NOMO-1 treated with DMSO at 0.1 percent for 48 hours (cell line): ENCODE data around the gene PTPRN2.

Experiments
- DNase-seq: peaks from one replicate; lab custom pipeline; 2025; ENCODE audit not compliant: unreplicated experiment; lab: John Stamatoyannopoulos, UW

The PTPRN2 gene

DNA sequence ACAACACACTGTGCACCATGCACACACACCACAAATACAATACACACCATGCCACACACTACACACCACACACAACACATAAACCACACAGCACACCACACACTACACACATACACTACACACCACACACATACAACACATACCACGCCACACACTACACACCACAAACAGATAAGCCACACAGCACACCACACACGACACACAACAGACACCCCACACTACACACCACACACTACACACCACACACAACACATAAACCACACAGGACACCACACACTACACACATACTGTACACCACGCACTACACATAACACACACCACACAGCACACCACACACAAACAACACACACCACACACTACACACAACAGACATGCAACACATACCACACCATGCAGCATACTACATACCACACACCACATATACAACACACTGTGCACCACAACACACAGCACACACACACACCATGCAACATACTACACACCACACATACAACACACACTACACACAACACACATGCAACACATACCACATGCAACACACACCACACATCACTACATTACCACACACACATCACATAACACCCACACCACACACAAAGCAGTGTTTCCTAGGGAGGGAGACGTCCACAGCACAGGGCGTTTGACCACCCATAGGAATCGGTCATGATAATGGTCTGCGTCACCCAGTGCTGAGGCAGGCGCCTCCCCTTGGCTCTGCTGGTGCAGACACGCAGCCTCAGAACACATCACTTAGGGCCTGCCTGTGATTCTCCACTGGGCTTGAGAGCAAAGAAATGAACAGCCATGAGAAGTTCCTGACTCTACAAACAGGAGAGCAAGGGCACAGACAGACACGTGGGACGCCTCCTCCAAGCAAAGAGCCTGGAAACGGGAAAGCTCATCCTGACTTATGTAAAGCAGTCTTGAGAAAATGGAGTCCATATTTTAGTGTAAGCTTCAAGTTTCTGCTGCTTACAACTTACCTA lies 458.3 kb downstream of the PTPRN2 start:
- DNase-seq = no peak

DNA sequence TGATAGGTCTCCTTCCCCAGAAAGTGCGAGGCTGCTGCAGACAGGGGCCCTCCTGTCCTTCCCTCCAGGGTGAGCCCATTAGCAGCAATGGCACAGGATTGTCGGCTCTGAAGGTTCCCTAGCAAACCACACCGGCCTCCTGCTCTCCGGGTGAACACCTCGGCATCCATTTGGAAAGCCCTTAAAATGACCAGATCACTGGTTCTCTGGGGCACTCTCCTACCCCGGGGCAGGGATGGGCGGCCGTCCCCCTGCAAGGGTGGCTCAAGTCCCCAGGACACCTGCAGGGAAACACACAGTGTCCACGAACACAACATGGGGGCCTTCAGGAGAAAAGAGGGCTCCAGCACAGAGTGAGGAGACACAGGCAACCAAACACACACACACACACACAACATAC lies 459.1 kb downstream of the PTPRN2 start:
- DNase-seq = no peak

DNA sequence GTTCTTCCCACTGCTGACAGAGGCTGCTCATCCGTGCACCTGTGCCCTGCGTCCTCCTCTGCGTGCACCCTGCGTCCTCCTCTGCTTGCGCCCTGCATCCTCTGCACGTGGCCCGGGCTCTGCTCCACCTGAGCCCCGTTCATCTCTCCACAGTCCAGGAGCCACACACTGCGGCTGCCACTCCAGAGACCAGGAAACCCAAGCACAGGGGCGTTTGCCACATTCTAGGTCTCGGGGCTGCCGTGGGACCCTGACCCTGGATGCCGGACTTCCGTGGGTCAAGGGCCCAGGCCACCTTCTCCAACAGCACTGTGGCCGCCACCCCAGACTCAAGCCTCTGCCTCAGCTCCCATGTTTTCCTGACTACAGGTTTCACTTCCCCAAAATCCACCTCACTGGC lies 460.4 kb downstream of the PTPRN2 start:
- no peak for DNase-seq

DNA sequence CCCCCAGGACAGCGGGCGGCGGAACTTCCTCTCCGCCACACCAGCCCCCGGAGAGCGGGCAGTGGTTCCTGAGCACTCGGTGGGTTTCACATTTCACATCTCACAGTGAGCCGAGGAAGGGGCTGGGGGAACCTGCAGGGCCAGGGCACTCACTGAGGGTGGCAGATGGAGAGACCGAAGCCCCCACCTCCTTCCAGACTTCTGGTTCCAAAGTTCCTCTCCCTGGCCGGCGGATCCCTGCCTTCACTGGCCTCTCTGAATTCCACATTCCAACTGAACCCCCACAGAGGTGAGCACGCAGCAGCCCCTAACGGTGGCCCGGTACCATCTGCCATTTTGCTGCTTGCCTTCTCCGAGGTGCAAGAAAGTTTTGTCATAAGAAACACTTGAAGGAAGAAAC lies 461.0 kb downstream of the PTPRN2 start:
- DNase-seq = no peak

DNA sequence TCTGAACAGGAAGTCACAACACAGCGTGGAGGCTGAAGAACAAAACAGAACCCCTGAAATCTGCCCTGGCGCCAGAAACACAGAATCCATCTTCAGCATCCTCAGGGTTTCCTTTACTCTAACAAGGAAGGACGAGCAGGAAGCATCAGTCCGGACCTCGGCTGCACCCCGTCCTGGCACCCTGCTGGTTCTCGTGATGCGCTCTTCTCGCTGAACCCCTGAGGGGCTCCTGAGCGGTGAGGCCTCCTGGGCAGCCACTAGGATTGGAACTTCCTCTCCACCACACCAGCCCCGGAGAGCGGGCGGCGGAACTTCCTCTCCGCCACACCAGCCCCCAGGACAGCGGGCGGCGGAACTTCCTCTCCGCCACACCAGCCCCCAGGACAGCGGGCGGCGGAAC lies 461.9 kb downstream of the PTPRN2 start:
- DNase-seq = no peak

DNA sequence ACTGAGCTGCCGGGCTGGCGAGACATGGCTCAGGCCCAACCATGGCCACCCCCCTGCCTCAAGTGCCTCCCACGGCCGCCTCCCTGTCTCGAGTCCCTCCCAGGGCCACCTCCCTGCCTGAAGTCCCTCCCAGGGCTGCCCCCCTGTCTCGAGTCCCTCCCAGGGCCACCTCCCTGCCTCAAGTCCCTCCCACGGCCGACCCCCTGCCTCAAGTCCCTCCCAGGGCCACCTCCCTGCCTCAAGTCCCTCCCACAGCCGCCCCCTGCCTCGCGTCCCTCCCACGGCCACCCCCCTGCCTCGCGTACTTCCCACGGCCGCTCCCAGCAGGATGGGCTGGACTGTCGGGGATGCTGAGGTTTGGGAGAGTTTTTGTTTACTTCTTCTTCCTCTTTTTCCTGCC lies 462.5 kb downstream of the PTPRN2 start:
- no peak for DNase-seq

DNA sequence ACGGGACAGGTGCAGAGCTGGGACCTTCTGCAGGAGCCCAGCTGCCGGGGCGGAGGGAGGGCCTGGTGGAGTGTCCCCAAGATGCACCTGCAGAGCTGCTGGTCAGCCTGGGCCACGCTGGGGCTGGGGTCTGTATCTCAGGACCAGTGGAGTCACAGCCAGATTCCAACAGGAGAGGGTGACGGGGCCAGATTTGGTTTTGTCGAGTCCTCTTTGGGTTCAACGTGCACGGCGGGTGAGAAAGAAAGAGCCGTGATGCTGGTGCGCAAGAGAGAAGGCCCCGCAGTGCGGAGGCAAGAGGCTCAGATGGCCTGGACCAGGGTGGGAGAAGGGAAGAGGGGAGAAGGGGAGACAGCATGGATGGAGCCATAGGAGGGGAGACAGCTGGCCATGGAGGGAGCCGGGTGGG lies 462.9 kb downstream of the PTPRN2 start:
- DNase-seq = no peak

DNA sequence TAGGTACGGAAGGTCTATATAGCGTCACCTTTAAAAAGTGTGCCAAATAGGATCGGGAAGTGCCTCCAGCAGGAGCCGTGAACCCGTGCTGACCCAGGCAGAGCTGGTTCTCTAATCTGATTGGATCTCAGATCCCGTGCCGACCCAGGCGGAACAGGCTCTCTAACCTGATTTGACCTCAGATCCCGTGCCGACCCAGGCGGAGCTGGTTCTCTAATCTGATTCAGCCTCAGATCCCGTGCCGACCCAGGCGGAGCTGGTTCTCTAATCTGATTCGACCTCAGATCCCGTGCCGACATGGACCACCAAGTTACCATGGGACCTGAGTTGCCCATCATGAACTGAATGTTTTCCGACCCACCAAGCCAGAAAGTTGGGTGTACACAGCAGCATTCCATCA lies 463.9 kb downstream of the PTPRN2 start:
- DNase-seq = no peak

DNA sequence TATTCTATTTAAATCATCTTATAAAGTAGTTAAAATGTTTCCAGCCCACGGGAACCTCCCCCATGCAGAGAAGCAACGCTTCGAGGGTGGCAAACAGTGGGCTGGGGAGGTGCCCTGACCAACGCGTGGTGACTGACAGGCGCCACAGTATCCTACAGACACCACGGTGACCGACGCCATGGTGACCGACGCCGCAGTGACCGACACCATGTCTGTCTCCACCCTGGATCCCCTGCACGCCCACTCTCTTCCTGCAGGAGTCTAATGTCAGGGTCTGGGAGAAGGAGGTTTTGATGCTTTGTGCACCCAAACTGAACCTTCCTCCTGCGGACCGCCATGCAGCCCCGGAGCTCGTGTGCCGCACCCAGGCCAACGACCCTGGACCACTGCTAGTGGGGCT lies 464.4 kb downstream of the PTPRN2 start:
- no peak for DNase-seq

DNA sequence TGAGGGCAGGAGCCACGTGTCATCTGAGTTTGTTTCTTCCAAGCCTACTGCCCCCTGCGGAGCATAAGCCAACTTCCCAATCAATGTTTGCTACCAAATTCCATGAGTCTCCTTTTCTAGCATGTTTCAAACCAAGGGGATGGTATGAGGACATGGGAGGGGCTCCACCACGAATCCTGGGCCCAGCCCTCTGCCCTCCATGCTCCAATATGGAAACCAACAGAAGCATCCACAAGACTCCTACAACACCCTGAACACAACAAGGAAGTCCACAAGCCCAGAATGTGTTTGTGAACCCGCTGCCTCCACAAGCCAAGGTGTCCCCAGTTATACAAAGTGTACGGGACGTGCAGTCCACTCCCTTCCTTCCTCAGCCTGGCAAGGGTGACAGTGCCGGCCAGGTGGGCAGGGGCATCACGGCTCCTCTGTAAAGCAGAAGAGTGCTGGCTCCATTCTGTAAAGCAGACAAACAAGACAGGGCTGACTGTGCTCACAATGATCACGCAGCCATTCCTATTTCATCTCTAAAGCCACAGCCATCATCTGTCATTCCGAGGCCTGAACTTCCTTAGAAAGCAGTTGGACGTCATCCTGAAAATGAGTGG lies 466.1 kb downstream of the PTPRN2 start:
- DNase-seq = no peak

DNA sequence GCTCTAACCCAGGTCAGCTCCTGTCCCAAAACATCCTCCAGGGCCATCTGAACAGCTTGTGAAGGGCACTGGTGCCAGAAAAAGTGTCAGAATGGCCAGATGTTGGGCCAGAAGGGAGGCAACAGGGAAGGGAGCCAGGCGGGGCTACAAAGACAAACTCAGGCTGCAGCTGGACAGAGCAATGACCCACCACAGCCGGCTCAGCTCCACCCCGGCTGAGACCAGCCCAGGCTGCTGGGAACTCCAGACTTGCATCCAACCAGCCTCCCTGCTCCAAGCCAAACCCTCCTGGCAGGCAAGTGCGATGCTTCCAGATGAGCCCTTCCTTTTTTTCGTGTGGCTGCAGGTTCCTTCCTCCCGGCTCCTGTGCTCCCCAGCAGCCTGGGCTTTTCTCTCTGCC lies 466.9 kb downstream of the PTPRN2 start:
- no peak for DNase-seq

DNA sequence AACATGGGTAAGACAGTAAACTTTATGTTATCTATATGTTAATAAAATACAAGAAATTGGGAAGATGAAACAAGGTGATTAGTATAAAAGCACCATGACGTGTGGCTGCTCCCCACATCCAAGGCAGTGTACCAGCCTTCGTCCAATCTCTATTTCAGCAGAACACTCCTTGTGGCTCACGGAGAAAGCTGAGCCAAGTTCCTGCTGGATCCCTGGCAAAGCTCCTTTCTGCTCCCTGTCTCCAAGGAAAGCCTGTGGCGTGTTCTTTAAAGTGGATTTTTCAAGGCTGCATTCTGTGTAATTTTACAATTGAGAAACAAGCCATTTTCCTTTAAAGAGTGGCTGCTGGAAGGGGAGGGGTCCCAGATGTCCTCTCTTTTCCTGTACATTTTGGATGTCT lies 467.3 kb downstream of the PTPRN2 start:
- DNase-seq = no peak

DNA sequence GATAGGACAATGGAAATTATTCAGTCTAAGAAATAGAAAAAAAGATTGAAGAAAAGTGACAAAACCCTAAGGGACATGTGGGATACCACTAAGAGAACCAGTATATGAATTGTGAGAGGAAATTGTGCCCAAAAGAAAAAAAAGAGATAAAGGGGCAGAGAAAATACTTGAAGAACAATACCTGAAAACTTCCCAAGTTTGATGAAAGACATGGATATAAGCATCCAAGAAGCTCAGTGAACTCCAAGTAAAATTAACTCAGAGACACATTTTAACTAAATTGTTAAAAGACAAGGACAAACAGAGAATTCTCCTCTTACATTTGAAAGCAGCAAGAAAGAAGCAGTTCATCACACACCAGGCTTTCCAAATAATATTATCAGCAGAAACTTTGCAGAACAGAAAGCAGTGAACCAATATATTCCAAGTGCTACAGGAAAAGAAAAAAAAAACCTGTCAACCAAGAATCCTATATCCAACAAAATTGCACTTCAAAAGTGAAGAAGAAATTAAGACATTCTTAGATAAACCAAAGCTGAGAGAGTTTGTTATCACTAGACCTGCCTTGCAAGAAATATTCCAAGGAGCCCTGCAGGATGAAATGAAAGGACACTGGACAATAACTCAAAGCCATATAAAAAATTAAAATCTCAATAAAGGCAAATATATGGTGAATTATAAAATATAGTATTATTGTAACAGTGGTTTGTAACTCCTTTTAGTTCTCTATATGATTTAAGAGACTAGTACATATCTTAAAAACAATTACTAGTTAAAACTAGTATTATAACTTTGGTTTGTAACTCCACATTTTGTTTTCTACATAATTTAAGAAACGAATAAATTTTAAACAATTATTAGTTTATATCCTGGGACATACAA lies 470.0 kb downstream of the PTPRN2 start:
- DNase-seq = no peak

DNA sequence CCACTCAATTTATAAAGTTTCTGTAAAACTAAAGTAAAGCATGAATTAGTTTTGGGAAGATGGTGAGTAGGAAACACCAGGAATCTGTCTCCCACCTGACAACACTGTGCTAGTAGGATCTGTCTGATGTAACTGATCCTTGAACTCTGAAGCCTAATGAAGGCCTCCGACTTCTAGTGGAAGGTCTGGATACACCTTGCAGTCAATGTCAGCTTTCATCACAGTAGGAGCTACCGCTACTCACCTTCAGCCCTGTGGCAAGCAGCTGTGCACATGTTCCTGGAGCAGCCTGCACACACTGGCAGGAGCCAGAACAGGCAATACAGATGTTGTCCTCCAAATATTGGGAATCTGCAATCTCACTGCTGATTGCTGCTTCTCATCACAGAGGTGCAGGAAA lies 471.4 kb downstream of the PTPRN2 start:
- no peak for DNase-seq

DNA sequence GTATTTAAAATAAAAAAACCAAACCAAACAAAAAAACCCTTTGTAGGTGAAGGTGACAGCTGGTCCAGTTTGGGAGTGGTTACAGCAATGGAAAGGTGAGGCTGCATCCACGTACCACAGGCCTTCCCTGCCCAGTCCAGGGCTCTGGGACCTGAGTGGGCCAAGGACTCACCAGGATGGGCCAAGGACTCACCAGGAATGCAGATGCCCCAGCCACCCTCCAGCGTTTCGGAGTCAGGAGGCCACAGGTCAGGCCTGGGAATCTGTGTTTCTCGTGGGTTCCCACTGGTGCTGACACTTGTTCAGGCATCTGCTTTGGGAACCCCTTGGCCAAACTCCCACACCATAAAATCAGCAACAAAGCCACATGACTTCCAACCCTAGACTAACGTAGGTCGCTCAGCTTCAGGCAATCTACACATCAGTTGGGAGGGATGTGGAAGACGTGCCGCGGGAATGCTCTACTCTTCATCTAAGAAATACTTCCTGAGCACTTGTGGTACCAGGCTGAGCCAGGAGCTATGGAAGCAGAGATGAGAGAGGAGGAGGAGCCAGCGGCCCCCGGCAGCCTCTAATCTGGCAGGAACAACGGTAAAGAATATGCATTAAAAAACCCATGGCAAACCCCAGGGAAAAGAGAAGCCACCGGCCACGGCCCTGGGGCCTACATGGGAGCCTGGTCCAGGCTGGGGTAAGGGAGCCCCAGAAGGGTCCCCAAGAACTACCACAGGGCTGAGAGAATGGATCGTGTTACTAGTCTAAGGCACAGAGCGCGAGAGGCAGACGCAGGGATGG lies 473.4 kb downstream of the PTPRN2 start:
- no peak for DNase-seq

DNA sequence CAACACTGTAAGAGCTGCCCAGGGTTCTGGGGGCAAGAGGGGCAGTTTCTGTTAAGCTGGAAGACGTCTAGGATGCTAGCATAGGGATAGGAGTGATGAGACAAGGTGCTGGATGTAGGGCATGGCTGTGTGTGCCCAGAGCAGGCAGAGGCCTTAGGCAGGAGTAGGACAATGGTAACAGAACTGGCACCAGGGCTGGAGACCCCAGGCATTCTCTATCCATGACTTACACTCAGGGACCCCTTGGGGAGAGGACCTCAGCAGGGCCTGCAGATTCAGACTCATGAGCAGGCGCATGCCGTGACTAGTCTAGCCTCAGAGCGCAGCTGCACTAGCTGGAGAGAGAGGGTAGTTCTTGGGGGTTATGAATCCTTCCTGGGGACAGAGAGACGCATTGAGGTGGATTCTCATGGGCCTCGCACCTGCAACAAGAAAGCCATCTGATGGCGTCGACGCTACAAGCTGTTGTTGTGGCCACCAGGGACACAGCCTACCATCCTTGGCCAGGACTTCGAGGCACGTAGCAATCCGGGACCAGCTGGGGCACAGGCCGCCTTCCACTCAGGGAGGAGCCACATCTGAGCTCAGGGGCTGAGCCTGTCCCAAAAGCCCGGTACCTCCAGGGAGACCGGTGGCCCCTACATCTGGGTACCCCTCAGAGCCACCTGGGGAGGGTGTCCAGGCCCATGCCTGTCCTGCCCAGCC lies 474.1 kb downstream of the PTPRN2 start:
- no peak for DNase-seq

DNA sequence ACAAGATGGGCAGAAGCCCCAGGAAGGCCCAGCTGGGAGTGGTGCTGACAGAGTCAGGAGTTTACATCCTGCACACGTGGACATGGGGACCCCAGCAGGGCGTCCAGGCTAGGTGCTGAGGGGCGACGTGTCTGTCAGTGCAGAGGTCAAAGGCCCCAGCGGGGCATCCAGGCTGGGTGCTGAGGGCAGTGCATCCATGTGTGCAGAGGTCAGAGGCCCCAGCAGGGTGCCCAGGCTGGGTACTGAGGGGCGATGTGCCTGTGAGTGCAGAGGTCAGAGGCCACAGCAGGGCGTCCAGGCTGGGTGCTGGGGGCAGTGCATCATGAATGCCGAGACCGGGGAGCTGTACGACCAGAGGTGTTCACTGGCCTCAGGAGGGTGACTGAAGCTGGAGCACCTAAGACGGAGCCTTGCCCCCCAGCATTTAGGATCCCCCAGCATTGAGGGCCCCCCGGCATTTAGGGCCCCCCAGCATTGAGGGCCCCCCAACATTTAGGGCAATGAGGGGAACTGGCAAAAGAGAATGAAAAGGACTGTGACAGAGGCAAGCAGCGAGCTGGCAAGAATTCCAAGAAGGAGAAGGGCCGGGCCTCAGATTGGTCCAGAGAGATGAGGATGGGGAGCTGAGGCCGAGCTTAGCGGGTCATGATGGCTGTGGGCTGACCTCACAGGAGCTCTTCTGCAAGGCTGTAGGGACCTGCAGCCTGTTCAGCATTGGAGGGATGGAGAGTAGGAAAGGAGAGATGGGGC lies 474.9 kb downstream of the PTPRN2 start:
- DNase-seq = no peak

DNA sequence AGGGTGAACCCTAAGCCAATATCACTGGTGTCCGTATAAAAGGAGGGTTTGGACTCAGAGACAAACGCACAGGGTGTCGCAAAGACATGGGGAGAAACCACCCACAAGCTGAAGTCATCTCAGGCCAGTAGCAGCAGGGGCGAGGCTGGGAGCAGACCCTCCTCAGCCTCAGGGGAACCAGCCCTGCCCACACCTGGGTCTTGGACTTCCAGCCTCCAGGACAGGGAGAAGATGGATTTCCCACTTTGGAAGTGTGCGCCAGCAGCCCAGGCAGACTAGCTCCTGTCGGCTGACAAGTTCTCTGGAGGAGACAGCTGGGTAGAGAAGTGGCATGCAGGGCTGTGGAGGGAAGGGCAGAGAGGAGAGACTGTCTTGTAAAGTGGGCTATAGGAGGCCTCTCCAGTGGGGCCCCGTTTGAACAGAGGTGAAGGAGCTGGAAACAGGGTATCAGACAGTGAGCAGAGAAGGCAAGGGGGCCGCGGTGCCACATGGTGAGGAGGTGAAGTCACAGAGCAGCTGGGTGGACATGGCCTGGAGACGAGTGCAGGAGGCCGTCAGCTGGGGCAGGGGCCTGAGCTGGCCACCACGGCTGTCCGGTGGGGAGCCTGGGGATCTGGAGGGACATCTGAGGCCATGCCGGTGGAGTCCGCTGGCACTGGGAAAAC lies 475.6 kb downstream of the PTPRN2 start:
- DNase-seq = no peak
